ENCODE measurements around the gene VSTM4. TPM values are rescaled to one million over a fixed set of nuclear protein-coding genes. Genes with fewer than 3 reads are reported as not detected.
A peak's percentile ranks its signal among the peaks of the same experiment; 100 is the strongest.

VSTM4 gene
- total and polyA plus RNA-seq, 2 of the 4 experiments (the other 2 are of a cell fraction) = 2.4 to 2.9 TPM

DNA sequence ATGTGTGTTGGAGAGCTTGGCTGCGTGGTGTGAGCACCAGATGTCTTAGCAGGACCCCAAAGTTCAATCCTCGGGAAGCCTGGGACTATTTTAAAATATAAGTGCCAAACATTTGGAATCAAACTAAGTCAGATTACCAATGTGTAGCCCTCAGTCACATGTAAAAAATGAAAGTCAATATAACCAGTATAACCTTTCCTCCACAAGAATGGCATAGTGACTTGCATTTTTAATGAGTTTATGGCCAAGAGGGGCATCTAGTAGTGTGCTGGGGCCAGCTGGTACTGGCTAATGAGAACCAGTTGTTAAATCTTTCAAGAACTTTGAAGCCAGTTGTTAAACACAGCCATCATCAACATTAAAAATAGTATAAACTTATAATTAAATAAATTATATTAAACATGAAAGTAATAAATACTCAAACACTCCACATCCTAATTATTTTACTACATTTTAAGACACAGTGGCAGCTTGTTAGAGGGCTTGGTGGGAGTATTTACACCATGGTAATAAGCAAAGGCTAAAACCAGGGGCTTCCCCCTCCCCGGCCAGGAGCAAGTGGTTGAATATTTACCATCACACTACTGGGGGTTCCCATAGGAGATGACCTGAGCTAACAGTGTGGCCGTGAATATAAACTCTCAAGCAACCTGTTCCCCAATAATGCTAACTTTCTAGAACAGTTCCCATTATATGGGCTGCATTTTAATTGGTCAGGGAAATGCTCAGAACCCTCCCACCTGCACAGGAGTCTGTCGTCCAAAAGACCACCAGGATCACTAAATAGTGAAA, 26.4 kb upstream of the VSTM4 start:
- no peak overlapping the region for H3K56ac ChIP-seq (ENCODE audit: extremely low read depth, insufficient read depth, low read length)
- no peaks in the 10 kb centered on the region for H3K9me3 ChIP-seq (ENCODE audit: control insufficient read depth, insufficient read depth, low read length)
- peak overlapping the region; percentile 80 for H2BK120ac ChIP-seq (ENCODE audit: low read depth, low read length)
- peak overlapping the region; percentile 70 for H3K4ac ChIP-seq (ENCODE audit: low read depth, low read length)
- in situ Hi-C loops (cut with MboI; ENCODE audit: low sequenced_read_pairs) (no loop called here), dilution Hi-C loops (cut with HindIII; ENCODE audit: low sequenced_read_pairs, unreplicated experiment) (no loop called here), intact Hi-C loops (cut with micrococcal nuclease) (no loop called here)
- H3K9me1 ChIP-seq (ENCODE audit: insufficient read depth, low read length) = peaks cover 35% of the 10 kb centered on the region
- peak overlapping the region; percentile 65 for H4K5ac ChIP-seq (ENCODE audit: low read depth, low read length)
- peak overlapping the region; percentile 95 for H2AK5ac ChIP-seq (ENCODE audit: low read depth, low read length)
- H3K23ac ChIP-seq (ENCODE audit: low read depth, low read length) = peak overlapping the region; percentile 6; the same call in 1 of the 2 replicates
- TF ChIP-seq MAFK (IDR thresholded peaks at IDR 0.05; ENCODE audit: low read depth, low read length) (no peak), NFE2L2 (IDR thresholded peaks at IDR 0.05; ENCODE audit: low read depth, low read length) (peak; percentile 39; the same call in 1 of the 2 replicates)
- H2BK20ac ChIP-seq (ENCODE audit: low read depth, low read length) = peak overlapping the region; percentile 77
- H2AK9ac ChIP-seq (replicated peaks; ENCODE audit: low read depth, low read length, poor library complexity) = no peak overlapping the region
- no CpG with 5 or more reads among the region's 5 CpGs for WGBS, 2 experiments (ENCODE audit: extremely low coverage in 2 of 2, insufficient read length in 1 of 2)
- H3K79me1 ChIP-seq (ENCODE audit: low read depth in 1 of 2, low read length in 2 of 2) = no peaks in the 10 kb centered on the region
- H4K20me1 ChIP-seq (ENCODE audit: insufficient read depth, low read length) = peaks cover 13% of the 10 kb centered on the region; the same call in 1 of the 2 replicates
- no peak overlapping the region for H3K4me2 ChIP-seq (ENCODE audit: low read depth, low read length)
- no peak overlapping the region for H3K9ac ChIP-seq (ENCODE audit: low read depth, low read length)
- peak overlapping the region; percentile 77; the same call in 2 of the 3 replicates for H2BK15ac ChIP-seq (ENCODE audit: low read depth, low read length)
- peak overlapping the region; percentile 65; the same call in 1 of the 2 replicates for H3K27ac ChIP-seq (ENCODE audit: insufficient read depth, low read length)
- peak overlapping the region; percentile 29 for H3K14ac ChIP-seq (replicated peaks; ENCODE audit: low read depth, low read length)
- H4K91ac ChIP-seq (ENCODE audit: insufficient read depth, low read depth, low read length) = peak overlapping the region; percentile 76
- BruUV-seq (replicated peaks) = no TSS peak
- no peak for ATAC-seq (ENCODE audit: low read depth)
- peak overlapping the region; percentile 28 to 33; a peak in 2 of 4 replicates for H4K8ac ChIP-seq (ENCODE audit: low read depth in 2 of 2, low read length in 2 of 2)
- DNase-seq = no peak
- peak overlapping the region; percentile 44 for H2BK5ac ChIP-seq (ENCODE audit: low read depth, low read length, poor library complexity, severe bottlenecking)
- H3K4me3 ChIP-seq (ENCODE audit: insufficient read depth, low read depth, low read length) = no peak overlapping the region
- peak overlapping the region; percentile 84 for H3K18ac ChIP-seq (ENCODE audit: low read depth, low read length)
- H3K27me3 ChIP-seq (ENCODE audit: control insufficient read depth, insufficient read depth, low read length) = 0 out of 2 replicates have a peak, but pooled peaks cover 3% of the 10 kb centered on the region
- POLR2A ChIA-PET (ENCODE audit: unreplicated experiment) = no interaction called here
- H3K36me3 ChIP-seq (ENCODE audit: control insufficient read depth, insufficient read depth, low read length) = no peaks in the 10 kb centered on the region
- peaks cover 51% of the 10 kb centered on the region for H3K4me1 ChIP-seq (ENCODE audit: control insufficient read depth, insufficient read depth, low read length)
- CTCF ChIA-PET = no interaction called here
- no peak overlapping the region for H2AFZ ChIP-seq (replicated peaks; ENCODE audit: low read length, poor library complexity)
